Ishikawa (cell line): ENCODE results near the gene GLT6D1.

Experiments used
- CEBPB ChIP-seq: IDR thresholded peaks from 2 replicates; pipeline ENCODE4 v1.6.1; 2012
- CREB1 ChIP-seq: IDR thresholded peaks from 2 replicates; pipeline ENCODE4 v1.6.1; 2012; ENCODE audit warnings: low read depth
- EP300 ChIP-seq: IDR thresholded peaks from 2 replicates; pipeline ENCODE4 v1.6.1; 2012; ENCODE audit warnings: borderline replicate concordance
- ZBTB7A ChIP-seq: IDR thresholded peaks from 2 replicates; pipeline ENCODE4 v1.6.1; 2012; ENCODE audit warnings: low read depth
- TF ChIP-seq, protein P1 (sequence below): IDR thresholded peaks from 2 replicates; pipeline ENCODE4 v1.6.1; 2012

DNA sequence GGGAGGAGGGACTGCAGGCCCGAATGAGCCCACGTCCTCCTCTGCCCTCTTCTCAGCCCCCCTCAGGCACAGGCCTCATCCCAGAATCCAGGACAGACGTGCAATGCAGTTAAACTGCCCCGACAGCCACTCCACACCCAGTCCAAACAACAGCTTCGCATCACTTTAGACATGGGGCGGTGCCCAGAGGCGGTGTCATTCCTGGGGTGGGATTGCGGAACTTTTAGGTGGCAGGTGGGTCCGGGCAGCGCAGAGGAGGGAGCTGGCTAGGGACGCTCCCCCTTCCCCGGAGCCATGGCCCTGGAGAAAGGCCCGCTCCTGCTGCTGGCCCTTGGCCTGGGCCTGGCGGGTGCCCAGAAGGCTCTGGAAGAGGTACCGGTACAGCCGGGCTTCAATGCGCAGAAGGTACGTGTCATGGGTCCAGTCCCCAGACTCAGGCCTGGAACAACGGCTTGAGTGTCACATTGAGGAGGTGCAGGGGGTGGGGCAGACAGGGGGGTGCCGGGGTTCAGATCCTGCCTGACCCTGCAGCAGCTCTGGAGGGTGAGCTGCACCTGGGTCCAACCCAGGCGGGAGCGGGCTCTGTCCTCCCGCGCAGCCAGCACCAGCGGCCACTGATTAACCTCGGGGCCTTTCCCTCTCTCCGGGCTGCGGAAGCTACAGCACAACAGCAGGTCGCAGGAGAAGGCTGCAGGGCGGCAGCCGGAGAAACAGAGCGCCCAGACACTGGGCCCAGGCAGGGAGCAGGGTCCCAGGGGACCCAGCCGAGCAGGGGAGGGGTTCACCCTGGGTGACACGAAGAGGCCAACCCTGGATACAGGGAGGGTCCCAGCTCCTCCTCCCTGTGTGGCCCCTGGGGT lies 25.2 kb downstream of the GLT6D1 start:
- TF ChIP-seq CEBPB (no peak), CREB1 (no peak), EP300 (no peak), ZBTB7A (no peak)
- TF ChIP-seq, protein P1, sequence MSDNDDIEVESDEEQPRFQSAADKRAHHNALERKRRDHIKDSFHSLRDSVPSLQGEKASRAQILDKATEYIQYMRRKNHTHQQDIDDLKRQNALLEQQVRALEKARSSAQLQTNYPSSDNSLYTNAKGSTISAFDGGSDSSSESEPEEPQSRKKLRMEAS: no peak
